Astrocyte (in vitro differentiated cells and primary cell): Measurements from ENCODE around the gene CCDC12. TPM values are rescaled to one million over a fixed set of nuclear protein-coding genes. Genes with fewer than 3 reads are reported as not detected.

Experiments used
- DNase-seq: peaks from one replicate; pipeline ENCODE4 v3.0.0-alpha.2; 2010; ENCODE audit warnings: low read depth
- FAIRE-seq: peaks from 2 replicates; lab custom pipeline; 2011; peaks lifted over from hg19 to GRCh38; lab: Jason Lieb, UNC
- H2AFZ ChIP-seq: 2 replicates; pipeline ENCODE4 v1.6.0; 2012; ENCODE audit warnings: low read depth, low read length, inconsistent platforms
- H3K27ac ChIP-seq: 2 replicates; pipeline ENCODE4 v1.5.1; 2011; ENCODE audit warnings: low read depth, low read length, inconsistent platforms
- H3K27me3 ChIP-seq: 2 replicates; pipeline ENCODE4 v1.6.0; 2011; ENCODE audit warnings: low read length, inconsistent platforms; ENCODE audit not compliant: insufficient read depth
- H3K36me3 ChIP-seq: 2 replicates; pipeline ENCODE4 v1.5.1; 2011; ENCODE audit warnings: low read length, inconsistent platforms; ENCODE audit not compliant: insufficient read depth
- H3K4me1 ChIP-seq: 2 replicates; pipeline ENCODE4 v1.5.1; 2011; ENCODE audit warnings: low read length, inconsistent platforms; ENCODE audit not compliant: insufficient read depth
- H3K4me2 ChIP-seq: 2 replicates; pipeline ENCODE4 v1.6.0; 2012; ENCODE audit warnings: low read length, inconsistent platforms
- H3K4me3 ChIP-seq: 2 replicates; pipeline ENCODE4 v1.5.1; 2011; ENCODE audit warnings: low read depth, mild to moderate bottlenecking, low read length, inconsistent platforms; ENCODE audit not compliant: insufficient read depth
- H3K79me2 ChIP-seq: 2 replicates; pipeline ENCODE4 v1.6.0; 2012; ENCODE audit warnings: mild to moderate bottlenecking, low read length, inconsistent platforms; ENCODE audit not compliant: insufficient read depth
- H3K9ac ChIP-seq: 2 replicates; pipeline ENCODE4 v1.6.0; 2012; ENCODE audit warnings: mild to moderate bottlenecking, low read length, inconsistent platforms
- H3K9me3 ChIP-seq: 2 replicates; pipeline ENCODE4 v1.5.1; 2012; ENCODE audit warnings: low read depth, mild to moderate bottlenecking, low read length, inconsistent platforms; ENCODE audit not compliant: insufficient read depth
- H4K20me1 ChIP-seq: 2 replicates; pipeline ENCODE4 v1.6.0; 2012; ENCODE audit warnings: low read length, inconsistent platforms; ENCODE audit not compliant: insufficient read depth
- H3K27ac Mint-ChIP-seq: one replicate; pipeline ENCODE4 v1.8.0; 2021; ENCODE audit warnings: mild to moderate bottlenecking, mixed read lengths; ENCODE audit not compliant: unreplicated experiment
- H3K27me3 Mint-ChIP-seq: one replicate; pipeline ENCODE4 v1.8.0; 2021; ENCODE audit warnings: low read depth, mixed read lengths; ENCODE audit not compliant: unreplicated experiment
- H3K36me3 Mint-ChIP-seq: one replicate; pipeline ENCODE4 v1.8.0; 2021; ENCODE audit warnings: low read depth, mixed read lengths; ENCODE audit not compliant: unreplicated experiment
- H3K4me1 Mint-ChIP-seq: one replicate; pipeline ENCODE4 v1.8.0; 2021; ENCODE audit warnings: low read depth, mixed read lengths; ENCODE audit not compliant: unreplicated experiment
- H3K4me3 Mint-ChIP-seq: one replicate; pipeline ENCODE4 v1.8.0; 2021; ENCODE audit warnings: mild to moderate bottlenecking, moderate library complexity, mixed read lengths; ENCODE audit not compliant: unreplicated experiment
- H3K9me3 Mint-ChIP-seq: one replicate; pipeline ENCODE4 v1.8.0; 2021; ENCODE audit warnings: mild to moderate bottlenecking, mixed read lengths; ENCODE audit not compliant: unreplicated experiment
- CTCF ChIP-seq: IDR thresholded peaks from 2 replicates; pipeline ENCODE4 v1.5.1; 2011; ENCODE audit warnings: low read depth, mild to moderate bottlenecking, inconsistent platforms, low read length, moderate library complexity; ENCODE audit not compliant: insufficient read depth
- EZH2 ChIP-seq: IDR thresholded peaks from 2 replicates; pipeline ENCODE4 v1.6.1; 2012; ENCODE audit warnings: mild to moderate bottlenecking, low read length, inconsistent platforms; ENCODE audit not compliant: insufficient read depth
- total RNA-seq: library from RNA; stranded (reverse); gene quantifications from 2 replicates; pipeline ENCODE4 v1.2.1, GENCODE V29; 2021

Gene CCDC12
- total RNA-seq, 1 donor from 2014 or later = 29.0 TPM

DNA sequence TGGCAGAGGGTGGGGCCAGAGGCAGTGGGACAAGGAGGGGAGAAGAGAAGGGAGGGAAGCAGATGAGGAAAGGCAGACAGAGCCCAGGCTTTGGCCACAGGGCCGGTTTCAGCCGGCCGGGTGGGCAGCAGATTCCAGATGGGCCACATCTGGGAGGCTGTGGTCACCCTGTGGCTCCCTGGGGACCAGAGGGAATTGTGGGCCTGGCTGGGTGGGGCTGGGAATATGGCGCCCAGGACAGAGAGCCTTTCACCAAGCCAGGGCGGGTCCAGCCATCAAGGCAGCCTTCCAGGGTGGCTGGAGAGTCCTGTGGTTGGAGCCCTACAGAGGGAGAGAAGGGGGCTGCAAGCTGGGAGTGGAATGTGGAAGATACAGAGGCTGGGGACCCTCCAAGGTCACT lies 80.2 kb downstream of the CCDC12 start:
- Histone ChIP-seq H3K79me2 (no peaks in the 10 kb centered on the region), H3K27me3 (peaks cover 5% of the 10 kb centered on the region), H3K27ac (no peak overlapping the region), H2AFZ (no peak overlapping the region), H3K4me1 (peaks cover 7% of the 10 kb centered on the region), H3K36me3 (no peaks in the 10 kb centered on the region), H3K4me3 (no peak overlapping the region), H3K9me3 (no peaks in the 10 kb centered on the region), H3K4me2 (no peak overlapping the region), H4K20me1 (peaks cover 10% of the 10 kb centered on the region), H3K9ac (no peak overlapping the region)
- FAIRE-seq = no peak
- Mint-ChIP-seq H3K27ac (no peak overlapping the region), H3K36me3 (no peaks in the 10 kb centered on the region), H3K4me1 (peaks cover 3% of the 10 kb centered on the region), H3K27me3 (peaks cover 69% of the 10 kb centered on the region), H3K9me3 (peaks cover 3% of the 10 kb centered on the region), H3K4me3 (no peak overlapping the region)
- no peak for DNase-seq
- TF ChIP-seq EZH2 (no peak), CTCF (no peak)

- Histone ChIP-seq H3K27ac (no peak overlapping the region), H3K27me3 (peaks cover 9% of the 10 kb centered on the region), H3K79me2 (no peaks in the 10 kb centered on the region), H3K4me1 (peaks cover 7% of the 10 kb centered on the region), H3K36me3 (no peaks in the 10 kb centered on the region), H4K20me1 (peaks cover 10% of the 10 kb centered on the region), H3K9me3 (no peaks in the 10 kb centered on the region), H3K9ac (no peak overlapping the region), H3K4me3 (no peak overlapping the region), H3K4me2 (no peak overlapping the region), H2AFZ (no peak overlapping the region)
- no peak for DNase-seq
- H3K36me3 Mint-ChIP-seq = no peaks in the 10 kb centered on the region
- H3K9me3 Mint-ChIP-seq = peaks cover 3% of the 10 kb centered on the region
- H3K27me3 Mint-ChIP-seq = peaks cover 72% of the 10 kb centered on the region
- no peak for FAIRE-seq
- peaks cover 3% of the 10 kb centered on the region for H3K4me1 Mint-ChIP-seq
- H3K4me3 Mint-ChIP-seq = no peak overlapping the region
- no peak for TF ChIP-seq EZH2
- no peak overlapping the region for H3K27ac Mint-ChIP-seq
These were observed 80.8 kb downstream of the CCDC12 start for GRCh38 chr3:46895761-46896160.

GRCh38 chr3:46895204-46895660 lies 81.3 kb downstream of the CCDC12 start:
- Mint-ChIP-seq H3K4me3 (no peak overlapping the region), H3K27me3 (peaks cover 69% of the 10 kb centered on the region)

More at GRCh38 chr3:46895204-46895660, 81.3 kb downstream of the CCDC12 start:
- TF ChIP-seq CTCF = peak; percentile 84
- no peak for TF ChIP-seq EZH2
- no peaks in the 10 kb centered on the region for H3K36me3 Mint-ChIP-seq
- no peaks in the 10 kb centered on the region for H3K79me2 ChIP-seq
- no peak overlapping the region for H3K4me2 ChIP-seq
- H3K36me3 ChIP-seq = no peaks in the 10 kb centered on the region
- no peak for FAIRE-seq
- H3K9me3 ChIP-seq = no peaks in the 10 kb centered on the region
- peaks cover 7% of the 10 kb centered on the region for H3K4me1 ChIP-seq
- DNase-seq = no peak
- no peak overlapping the region for H3K27ac ChIP-seq
- no peak overlapping the region for H3K4me3 ChIP-seq
- H3K9ac ChIP-seq = no peak overlapping the region
- H2AFZ ChIP-seq = no peak overlapping the region
- H3K27ac Mint-ChIP-seq = peak overlapping the region; percentile 24
- H3K4me1 Mint-ChIP-seq = peaks cover 3% of the 10 kb centered on the region
- peaks cover 9% of the 10 kb centered on the region for H3K27me3 ChIP-seq
- H4K20me1 ChIP-seq = peaks cover 10% of the 10 kb centered on the region
- peaks cover 3% of the 10 kb centered on the region for H3K9me3 Mint-ChIP-seq
